ENCODE results near the gene KLC3. TPM values are rescaled to one million over a fixed set of nuclear protein-coding genes. Genes with fewer than 3 reads are reported as not detected.

KLC3 gene
- total and polyA plus RNA-seq, 2 of the 8 experiments (the other 6 are each of a cell fraction or from before 2014, with no cell fraction given): 1.3 to 2.8 TPM

DNA sequence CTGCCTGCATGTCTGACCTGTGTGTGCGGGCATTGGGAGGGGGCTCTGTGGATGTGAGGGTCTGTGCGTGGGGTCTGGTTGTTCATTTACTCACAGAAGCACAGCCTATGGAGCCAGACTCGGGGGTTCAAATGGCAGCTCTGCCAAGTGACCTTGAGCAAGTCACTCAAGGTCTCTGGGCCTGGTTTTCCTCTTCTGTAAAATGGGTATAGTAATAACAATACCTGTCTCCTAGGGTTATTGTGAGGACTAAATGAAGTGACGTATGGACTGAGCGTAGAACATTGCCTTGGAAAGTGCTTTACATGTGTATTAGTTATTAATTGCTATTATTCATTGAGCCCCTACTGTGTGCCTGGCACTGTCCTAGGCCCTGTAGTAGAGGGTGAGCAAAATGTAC, 42.3 kb upstream of the KLC3 start:
- DNase-seq (ENCODE audit: low read depth in 1 of 2, low spot score in 2 of 2): no peak
- Histone ChIP-seq H3K4me1 (replicated peaks in 1 of 4; ENCODE audit: control insufficient read depth in 3 of 4, insufficient read depth in 4 of 4, low read length in 3 of 4) (no peaks in the 10 kb centered on the region), H3K14ac (ENCODE audit: insufficient read length) (no peak overlapping the region), H2BK5ac (ENCODE audit: low read depth, low read length) (no peak overlapping the region), H3K4ac (replicated peaks; ENCODE audit: insufficient read length, low read depth, low read length) (no peak overlapping the region), H3K23me2 (ENCODE audit: low read depth, low read length) (no peaks in the 10 kb centered on the region; the same call in 1 of the 2 replicates), H4K20me1 (replicated peaks in 1 of 2; ENCODE audit: control insufficient read depth in 1 of 2, insufficient read depth in 2 of 2, low read length in 2 of 2) (peaks cover 0 to 2% of the 10 kb centered on the region in 2 experiments), H3K79me1 (ENCODE audit: low read depth, low read length) (no peaks in the 10 kb centered on the region), H2AK5ac (ENCODE audit: low read depth, low read length) (no peak overlapping the region), H4K8ac (ENCODE audit: extremely low read depth, insufficient read depth, low read length) (no peak overlapping the region), H2BK12ac (ENCODE audit: low read depth, low read length) (no peak overlapping the region), H3K56ac (replicated peaks; ENCODE audit: insufficient read length, low read depth, low read length) (no peak overlapping the region), H3K18ac (ENCODE audit: extremely low read depth, low read length) (no peak overlapping the region), H3K79me2 (ENCODE audit: control insufficient read depth in 1 of 2, insufficient read depth in 2 of 2, low read length in 2 of 2) (no peaks in the 10 kb centered on the region), H3K4me3 (ENCODE audit: extremely low read depth in 1 of 4, insufficient read depth in 2 of 4, low read depth in 3 of 4, low read length in 4 of 4) (no peak overlapping the region), H2BK120ac (replicated peaks; ENCODE audit: low read depth, low read length) (no peak overlapping the region), H2AFZ (ENCODE audit: low read length) (no peak overlapping the region), H3K9me3 (ENCODE audit: insufficient read depth in 2 of 2, low read depth in 1 of 2, low read length in 1 of 2) (no peaks in the 10 kb centered on the region), H3K9ac (replicated peaks in 1 of 4; ENCODE audit: extremely low read depth in 1 of 4, low read depth in 3 of 4, low read length in 3 of 4) (no peak overlapping the region), H3K4me2 (ENCODE audit: insufficient read depth in 1 of 2, low read depth in 2 of 2, low read length in 2 of 2) (no peak overlapping the region), H3K27ac (ENCODE audit: low read depth, low read length) (no peak overlapping the region), H4K5ac (ENCODE audit: insufficient read length, low read depth, low read length) (no peak overlapping the region), H3K23ac (ENCODE audit: insufficient read length) (no peak overlapping the region), H2BK15ac (ENCODE audit: low read length) (no peak overlapping the region), H3K36me3 (ENCODE audit: control insufficient read depth in 2 of 4, insufficient read depth in 4 of 4, low read length in 3 of 4) (peaks cover 0 to 4% (median 1%) of the 10 kb centered on the region in 4 experiments; a peak in 5 of 8 replicates), H3K27me3 (replicated peaks in 1 of 4; ENCODE audit: control insufficient read depth in 3 of 4, extremely low read depth in 1 of 4, insufficient read depth in 3 of 4, low read length in 3 of 4) (no peaks in the 10 kb centered on the region), H4K91ac (replicated peaks; ENCODE audit: insufficient read length, low read length) (no peak overlapping the region), H2BK20ac (ENCODE audit: low read length) (no peak overlapping the region)
- no peak for FAIRE-seq
- 90% methylated on average over 4 of the region's 5 CpGs; no CpG with 5 or more reads in 1 of the 2 experiments for WGBS, 2 experiments (ENCODE audit: extremely low coverage in 1 of 2, insufficient coverage in 1 of 2, insufficient read length in 1 of 2, insufficient replicate concordance in 2 of 2, low coverage in 1 of 2, low lambda C conversion rate in 2 of 2, missing lambda C conversion rate in 1 of 2)
- ChIA-PET CTCF (ENCODE audit: partially characterized antibody) (interaction anchor here (0.8 to 1.0 kb wide), 2 partner anchors 49 to 82 kb away, joined by 3 to 4 read pairs; no protein-coding TSS in a partner anchor), POLR2A (ENCODE audit: partially characterized antibody) (no interaction called here)
- no peak for TF ChIP-seq SP2 (IDR thresholded peaks at IDR 0.05; ENCODE audit: low read length)
- no peak for TF ChIP-seq SUZ12 (IDR thresholded peaks at IDR 0.05; ENCODE audit: low read length)
- no peak for TF ChIP-seq JUN (IDR thresholded peaks at IDR 0.05; ENCODE audit: low read depth, low read length)
- TF ChIP-seq SP4 (IDR thresholded peaks at IDR 0.05; ENCODE audit: low read length): no peak
- TF ChIP-seq JUND (IDR thresholded peaks at IDR 0.05; ENCODE audit: low read length): no peak
- no peak for TF ChIP-seq TEAD4 (IDR thresholded peaks at IDR 0.05; ENCODE audit: low read depth, low read length)
- TF ChIP-seq BRCA1 (IDR thresholded peaks at IDR 0.05; ENCODE audit: low read depth, low read length): no peak

Data from H1 (cell line).